ENCODE results near the gene PLA2G2C.

Gene PLA2G2C

GRCh38 chr1:20199840-20200239 lies 13.5 kb upstream of the PLA2G2C start:
- H3K36me3 Mint-ChIP-seq (ENCODE audit: low read depth), result no peaks in the 10 kb centered on the region
- no peak for DNase-seq
- no peak overlapping the region for H3K27ac Mint-ChIP-seq
- no peaks in the 10 kb centered on the region for H3K9me3 Mint-ChIP-seq
- no peak overlapping the region for H3K4me3 Mint-ChIP-seq
- TF ChIP-seq CTCF (IDR thresholded peaks at IDR 0.05), result no peak
- H3K27me3 Mint-ChIP-seq (ENCODE audit: low read depth, poor library complexity), result peaks cover 49% of the 10 kb centered on the region
- H3K4me1 Mint-ChIP-seq, result no peaks in the 10 kb centered on the region

GRCh38 chr1:20199403-20199802 lies 13.1 kb upstream of the PLA2G2C start:
- DNase-seq, result no peak
- TF ChIP-seq CTCF (IDR thresholded peaks at IDR 0.05), result no peak
- H3K4me1 Mint-ChIP-seq, result no peaks in the 10 kb centered on the region

GRCh38 chr1:20198918-20199317 lies 12.6 kb upstream of the PLA2G2C start:
- TF ChIP-seq CTCF (IDR thresholded peaks at IDR 0.05), result no peak
- no peaks in the 10 kb centered on the region for H3K4me1 Mint-ChIP-seq
- H3K27ac Mint-ChIP-seq, result no peak overlapping the region
- no peak overlapping the region for H3K4me3 Mint-ChIP-seq
- H3K27me3 Mint-ChIP-seq (ENCODE audit: low read depth, poor library complexity), result peaks cover 46% of the 10 kb centered on the region
- H3K9me3 Mint-ChIP-seq, result no peaks in the 10 kb centered on the region
- no peak for DNase-seq
- no peaks in the 10 kb centered on the region for H3K36me3 Mint-ChIP-seq (ENCODE audit: low read depth)

More at GRCh38 chr1:20199403-20199802, 13.1 kb upstream of the PLA2G2C start:
- no peaks in the 10 kb centered on the region for H3K36me3 Mint-ChIP-seq (ENCODE audit: low read depth)
- no peak overlapping the region for H3K4me3 Mint-ChIP-seq
- peaks cover 49% of the 10 kb centered on the region for H3K27me3 Mint-ChIP-seq (ENCODE audit: low read depth, poor library complexity)
- no peaks in the 10 kb centered on the region for H3K9me3 Mint-ChIP-seq
- no peak overlapping the region for H3K27ac Mint-ChIP-seq

GRCh38 chr1:20198296-20198695 lies 12.0 kb upstream of the PLA2G2C start:
- TF ChIP-seq CTCF (IDR thresholded peaks at IDR 0.05), result no peak
- no peaks in the 10 kb centered on the region for H3K9me3 Mint-ChIP-seq
- no peak overlapping the region for H3K4me3 Mint-ChIP-seq
- no peak overlapping the region for H3K27ac Mint-ChIP-seq
- H3K27me3 Mint-ChIP-seq (ENCODE audit: low read depth, poor library complexity), result peaks cover 46% of the 10 kb centered on the region
- no peaks in the 10 kb centered on the region for H3K36me3 Mint-ChIP-seq (ENCODE audit: low read depth)
- no peak for DNase-seq
- no peaks in the 10 kb centered on the region for H3K4me1 Mint-ChIP-seq

- Mint-ChIP-seq H3K36me3 (ENCODE audit: low read depth) (no peaks in the 10 kb centered on the region), H3K27me3 (ENCODE audit: low read depth, poor library complexity) (peaks cover 40% of the 10 kb centered on the region), H3K27ac (no peak overlapping the region), H3K4me1 (peaks cover 2% of the 10 kb centered on the region), H3K4me3 (no peak overlapping the region), H3K9me3 (no peaks in the 10 kb centered on the region)
- no peak for DNase-seq
- no peak for TF ChIP-seq CTCF (IDR thresholded peaks at IDR 0.05)
Measured at GRCh38 chr1:20197329-20197791, 11.0 kb upstream of the PLA2G2C start.

- Mint-ChIP-seq H3K27me3 (ENCODE audit: low read depth, poor library complexity) (peaks cover 27% of the 10 kb centered on the region), H3K27ac (no peak overlapping the region), H3K9me3 (no peaks in the 10 kb centered on the region), H3K4me3 (no peak overlapping the region), H3K36me3 (ENCODE audit: low read depth) (no peaks in the 10 kb centered on the region), H3K4me1 (peaks cover 5% of the 10 kb centered on the region)
- TF ChIP-seq CTCF (IDR thresholded peaks at IDR 0.05), result no peak
- no peak for DNase-seq
Measured at GRCh38 chr1:20195462-20195780, 9.1 kb upstream of the PLA2G2C start.
